GM18951 (cell line): ENCODE results near the gene ANAPC5.
"Not testable (repeated sequence)": the region's sequence is repeated elsewhere in the genome, so short reads cannot be mapped to it uniquely, and the experiment has no call there.

Source experiments
- POLR2A ChIP-seq: IDR thresholded peaks from 4 replicates; pipeline ENCODE4 v1.6.1; 2011; ENCODE audit warnings: mild to moderate bottlenecking; ENCODE audit not compliant: insufficient read length, insufficient read depth; ENCODE audit errors: extremely low read depth
- in situ Hi-C: fragments of 300-500 bp; cut with MboI; formaldehyde crosslinking; loops from one replicate; pipeline ENCODE4 v1.12.0; 2022; ENCODE audit warnings: low sequenced_read_pairs, mixed read lengths, inconsistent platforms; ENCODE audit not compliant: unreplicated experiment

ANAPC5 gene

DNA sequence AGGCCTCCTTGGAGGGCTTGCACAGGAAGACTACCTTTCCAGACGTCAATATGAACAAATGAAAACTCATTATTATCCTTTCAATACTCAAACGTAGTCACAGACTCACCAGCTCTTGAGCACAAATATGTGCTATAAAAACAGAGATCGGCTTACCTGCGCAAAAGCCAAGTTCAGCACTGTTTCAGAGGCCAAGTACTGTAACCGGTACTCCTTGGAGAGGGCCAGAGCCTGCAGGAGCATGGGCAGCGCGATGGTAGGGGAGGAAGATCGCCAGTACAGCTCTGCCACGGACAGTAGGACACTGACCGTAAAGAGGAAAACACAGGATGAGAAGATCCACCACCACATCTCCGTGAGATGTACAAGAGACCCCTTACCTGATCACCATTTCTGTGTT, 34.1 kb downstream of the ANAPC5 start:
- no peak for TF ChIP-seq POLR2A
- in situ Hi-C loops = no loop called here

- TF ChIP-seq POLR2A = no peak
Observed at GRCh38 chr12:121314431-121314830, 37.8 kb downstream of the ANAPC5 start.

GRCh38 chr12:121310231-121310630, 42.0 kb downstream of the ANAPC5 start:
- in situ Hi-C loops = not testable (repeated sequence)

More at GRCh38 chr12:121314431-121314830, 37.8 kb downstream of the ANAPC5 start:
- in situ Hi-C loops = no loop called here

DNA sequence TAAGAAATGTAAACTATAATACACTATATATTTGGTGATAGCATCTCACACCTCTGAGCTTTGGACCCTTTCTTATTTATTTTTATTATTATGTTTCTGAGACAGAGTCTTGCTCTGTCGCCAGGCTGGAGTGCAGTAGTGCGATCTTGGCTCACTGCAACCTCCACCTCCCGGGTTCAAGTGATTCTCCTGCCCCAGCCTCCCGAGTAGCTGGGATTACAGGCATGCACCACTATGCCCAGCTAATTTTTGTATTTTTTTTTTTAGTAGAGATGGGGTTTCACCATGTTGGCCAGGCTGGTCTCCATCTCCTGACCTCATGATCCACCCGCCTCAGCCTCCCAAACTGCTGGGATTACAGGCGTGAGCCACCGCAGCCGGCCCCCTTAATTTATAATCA, 44.8 kb downstream of the ANAPC5 start:
- in situ Hi-C loops = not testable (repeated sequence)

DNA sequence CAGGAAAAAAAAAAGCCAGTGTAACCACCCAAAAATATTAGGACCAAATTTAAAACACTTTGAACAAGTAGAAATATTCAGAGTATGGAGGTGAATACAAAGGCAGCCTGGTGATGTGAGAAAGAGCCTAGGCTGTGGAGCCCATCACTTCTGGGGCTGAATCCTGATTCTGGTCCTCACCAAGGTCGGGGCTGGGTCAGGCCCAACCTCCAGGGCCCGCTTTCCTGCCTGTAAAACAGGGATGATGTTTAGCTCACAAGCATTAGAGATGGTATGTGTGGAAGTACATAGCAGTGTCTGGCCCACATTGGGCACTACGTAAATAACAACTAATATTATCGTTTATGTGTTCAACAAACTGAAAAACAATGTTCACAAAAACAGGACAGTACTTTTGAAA, 47.9 kb downstream of the ANAPC5 start:
- no peak for TF ChIP-seq POLR2A
- in situ Hi-C loops = no loop called here

DNA sequence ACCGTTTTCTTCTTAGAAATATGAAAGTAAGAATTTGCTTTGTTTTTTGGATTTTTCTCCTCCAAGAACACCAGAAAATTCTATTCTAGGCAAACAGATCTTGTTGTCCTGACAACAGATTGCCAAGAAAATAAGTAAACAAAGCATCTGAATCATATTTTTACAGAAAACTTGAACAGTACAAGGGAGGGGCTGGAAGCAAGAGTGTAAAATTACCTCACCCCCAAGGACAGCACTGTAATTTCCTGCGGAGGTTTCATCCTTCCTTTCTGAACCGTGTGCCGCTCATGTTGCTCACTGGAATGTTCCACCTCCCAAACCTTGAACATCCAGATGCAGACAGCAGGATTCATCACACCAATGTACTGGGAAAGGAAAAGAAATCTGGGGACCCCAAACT, 50.3 kb downstream of the ANAPC5 start:
- in situ Hi-C loops = no loop called here
- TF ChIP-seq POLR2A = no peak

DNA sequence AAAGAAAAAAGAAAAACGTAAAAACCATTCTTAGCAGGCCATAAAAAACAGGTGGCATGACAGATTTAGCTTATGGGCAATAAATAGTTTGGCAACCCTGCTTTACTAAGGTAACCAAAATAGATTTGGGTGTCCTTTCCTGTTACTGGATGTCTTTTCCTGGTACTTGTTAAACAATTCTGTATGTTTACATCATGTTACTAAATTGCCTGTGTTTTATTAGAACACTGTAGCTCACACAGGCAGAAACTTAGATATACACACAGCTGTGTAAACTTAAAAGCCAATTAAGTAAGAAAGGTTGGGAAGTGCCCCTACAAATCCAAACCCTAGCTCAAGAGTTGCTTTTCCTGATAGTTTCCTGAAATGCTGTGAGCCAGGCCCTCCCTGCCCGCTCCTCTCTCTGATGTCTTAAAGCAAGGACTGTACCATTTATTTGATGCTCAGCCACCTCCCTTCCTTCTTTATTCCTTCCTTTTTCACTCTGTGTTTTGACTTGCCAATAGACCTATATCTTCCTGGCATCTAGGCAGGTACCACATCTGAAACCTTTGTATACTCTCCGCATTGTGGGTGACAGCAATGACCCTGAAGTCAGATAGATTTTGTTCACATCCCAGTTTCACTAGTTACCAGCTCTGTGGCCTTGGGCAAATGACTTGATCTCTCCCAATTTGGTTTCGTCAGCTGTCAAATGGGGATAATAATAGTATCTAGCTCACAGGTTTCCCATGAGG, 52.0 kb downstream of the ANAPC5 start:
- in situ Hi-C loops = no loop called here
- no peak for TF ChIP-seq POLR2A

GRCh38 chr12:121299662-121300061, 52.5 kb downstream of the ANAPC5 start:
- no peak for TF ChIP-seq POLR2A
- in situ Hi-C loops = no loop called here

DNA sequence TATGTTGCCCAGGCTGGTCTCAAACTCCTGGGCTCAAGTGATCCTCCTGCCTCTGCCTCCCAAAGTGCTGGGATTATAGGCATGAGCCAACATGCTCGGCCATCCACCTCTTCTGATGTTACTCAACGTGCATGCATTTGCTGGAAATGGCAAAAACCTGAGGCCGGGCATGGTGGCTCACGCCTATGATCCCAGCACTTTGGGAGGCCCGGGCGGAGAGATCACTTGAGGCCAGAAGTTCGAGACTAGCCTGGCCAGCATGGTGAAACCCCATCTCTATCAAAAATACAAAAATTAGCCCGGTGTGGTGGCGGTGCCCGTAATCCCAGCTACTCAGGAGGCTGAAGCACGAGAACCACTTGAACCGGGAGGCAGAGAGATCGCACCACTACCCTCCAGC, 53.8 kb downstream of the ANAPC5 start:
- in situ Hi-C loops = not testable (repeated sequence)

DNA sequence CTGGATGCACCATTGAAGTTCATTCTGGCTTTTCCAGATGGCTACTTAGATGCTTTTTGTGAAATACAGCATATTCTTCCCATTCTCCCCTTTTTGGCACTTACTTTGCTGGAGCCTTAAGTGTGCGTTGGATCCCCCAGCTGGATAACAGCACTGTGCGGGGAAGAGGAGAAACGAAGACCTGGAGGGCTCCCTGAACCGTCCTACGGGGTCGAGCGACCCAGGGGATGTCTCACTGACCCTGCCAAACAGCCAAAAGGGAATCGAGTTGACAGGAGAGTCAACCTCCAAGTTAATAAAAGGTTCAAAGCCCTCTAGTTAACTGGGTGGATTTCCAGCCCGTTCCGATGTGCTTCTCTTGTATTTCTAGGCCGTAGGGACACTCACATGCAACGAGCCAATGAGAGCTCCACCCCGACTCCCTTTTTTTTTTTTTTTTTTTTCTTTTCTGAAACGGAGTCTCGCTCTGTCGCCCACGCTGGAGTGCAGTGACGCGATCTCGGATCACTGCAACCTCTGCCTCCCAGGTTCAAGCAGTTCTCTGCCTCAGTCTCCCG, 54.7 kb downstream of the ANAPC5 start:
- no peak for TF ChIP-seq POLR2A
- in situ Hi-C loops = no loop called here

DNA sequence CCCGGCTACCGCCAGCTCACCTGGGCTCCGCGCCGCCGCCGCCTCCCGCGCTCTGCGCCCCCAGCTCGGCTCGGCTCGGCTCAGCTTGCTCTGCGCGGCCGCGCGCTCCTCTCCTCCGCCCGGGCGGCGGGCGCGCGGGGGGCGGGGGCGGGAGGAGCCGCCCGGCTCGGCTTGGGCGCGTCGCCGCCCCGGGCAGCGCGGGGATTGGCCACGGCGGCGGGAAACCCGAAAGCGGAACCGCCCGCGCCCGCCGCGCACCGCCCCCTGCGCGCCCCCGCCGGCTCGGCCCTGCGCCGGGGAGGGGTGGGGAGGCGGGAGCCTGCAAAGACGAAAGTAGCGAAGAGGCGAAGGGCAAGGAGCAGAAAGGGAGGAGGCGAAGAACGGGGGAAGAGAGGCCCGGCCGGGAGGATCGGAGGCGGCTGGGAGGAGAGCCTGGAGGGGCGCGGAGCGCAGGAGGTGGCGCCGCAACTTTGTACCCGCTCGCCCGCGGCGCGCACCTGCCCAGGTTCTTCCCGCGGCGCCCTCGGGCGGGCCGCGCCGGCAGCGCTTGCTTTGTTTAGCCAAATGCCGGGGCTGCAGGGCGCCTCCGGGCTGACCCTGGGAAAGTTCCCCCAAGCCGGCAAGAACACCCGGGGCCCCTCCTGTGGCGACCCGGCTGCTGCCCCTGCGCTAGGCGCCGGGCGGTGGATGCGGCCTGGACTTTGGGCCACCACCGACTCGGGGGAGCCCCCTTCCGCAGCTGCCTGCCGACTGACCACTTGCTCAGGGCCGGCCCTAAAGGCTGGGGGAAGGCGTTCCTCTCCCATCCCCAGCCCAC, 55.4 kb downstream of the ANAPC5 start, which contains the start of gene CAMKK2:
CAMKK2 (minus strand) TSS at position 92 of the 817 bp plus-strand sequence. CDS start 22,183 bp downstream, outside the sequence.
- in situ Hi-C loops = no loop called here
- TF ChIP-seq POLR2A = peak; percentile 73

DNA sequence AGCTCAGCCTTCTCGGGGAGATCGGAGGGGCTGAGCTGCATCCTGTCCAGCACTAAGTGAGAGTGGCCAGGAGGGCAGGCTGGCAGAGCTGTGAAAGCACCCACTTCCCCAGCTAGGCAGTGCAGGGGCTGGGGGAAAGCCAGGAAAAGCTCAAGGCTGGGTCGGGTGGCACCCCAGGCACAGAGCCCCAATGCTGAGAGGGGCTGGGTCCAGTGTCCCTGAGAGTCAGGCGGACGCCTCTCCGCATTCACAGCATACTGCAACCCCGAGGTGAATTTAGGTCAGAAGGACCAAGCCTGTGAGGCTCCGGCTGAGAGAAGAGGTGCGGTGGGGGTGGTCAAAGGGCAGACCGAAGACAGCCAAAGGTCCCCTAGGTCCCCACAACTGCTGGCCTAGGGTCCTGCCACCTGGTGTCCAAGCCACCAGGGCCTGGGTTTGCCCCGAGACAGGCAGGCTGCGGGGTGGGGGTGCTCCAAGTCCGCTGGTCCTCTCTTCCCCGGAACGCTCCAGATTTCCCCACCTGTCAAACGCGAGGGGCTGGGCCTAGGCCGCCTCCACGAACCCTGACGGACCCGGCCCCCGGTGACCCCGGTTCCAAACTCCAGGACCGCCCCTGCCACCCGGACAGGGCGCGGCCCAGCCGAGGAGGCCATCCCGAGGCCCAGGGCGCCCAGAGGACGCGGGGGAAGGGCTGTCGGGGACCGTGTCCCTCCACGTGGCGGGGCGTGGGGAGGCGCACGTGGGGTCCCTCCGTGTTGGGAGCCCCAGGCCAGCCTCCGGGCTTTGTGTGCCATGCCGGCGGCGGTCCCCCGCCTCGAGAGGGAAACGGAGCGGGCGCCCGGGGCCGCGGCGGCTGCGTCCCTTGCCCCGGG, 56.2 kb downstream of the ANAPC5 start:
- in situ Hi-C loops = no loop called here

GRCh38 chr12:121295116-121295745, 57.0 kb downstream of the ANAPC5 start:
- TF ChIP-seq POLR2A = no peak
- in situ Hi-C loops = no loop called here

More for the DNA sequence above, 56.2 kb downstream of the ANAPC5 start:
- TF ChIP-seq POLR2A = no peak
